IPS-NIHi11 (cell line): ENCODE data around the gene DUSP15.
A peak's percentile ranks its signal among the peaks of the same experiment; 100 is the strongest.
"Not testable (repeated sequence)": the region's sequence is repeated elsewhere in the genome, so short reads cannot be mapped to it uniquely, and the experiment has no call there.

Experiments used
- DNase-seq: peaks from one replicate; pipeline ENCODE4 v3.0.0; 2012; ENCODE audit warnings: mixed read lengths, low spot score

DUSP15 gene

GRCh38 chr20:31869942-31870725, at the start of gene DUSP15, which contains the start of gene TTLL9:
Gene DUSP15 (minus strand): TSS chr20:31870527. CDS start chr20:31870337, 190 bp downstream.
Gene TTLL9 (plus strand): TSS chr20:31870634. CDS start chr20:31871127, 493 bp downstream.
- peak; percentile 73 for DNase-seq

- DNase-seq = no peak
Measured at GRCh38 chr20:31919410-31920155, 49.3 kb upstream of the DUSP15 start.

GRCh38 chr20:31918466-31919105, 48.3 kb upstream of the DUSP15 start:
- no peak for DNase-seq

GRCh38 chr20:31917962-31918412, 47.7 kb upstream of the DUSP15 start:
- not testable (repeated sequence) for DNase-seq

- no peak for DNase-seq
Measured at GRCh38 chr20:31916708-31917107, 46.4 kb upstream of the DUSP15 start.

- DNase-seq = no peak
Measured at GRCh38 chr20:31915491-31916280, 45.4 kb upstream of the DUSP15 start.

GRCh38 chr20:31914170-31914569, 43.8 kb upstream of the DUSP15 start:
- no peak for DNase-seq

- no peak for DNase-seq
Measured at GRCh38 chr20:31913431-31914157, 43.3 kb upstream of the DUSP15 start.

- DNase-seq = no peak
Measured at GRCh38 chr20:31910071-31910803, 39.9 kb upstream of the DUSP15 start.

- DNase-seq = no peak
Measured at GRCh38 chr20:31909253-31910070, 39.1 kb upstream of the DUSP15 start.

- DNase-seq = no peak
Measured at GRCh38 chr20:31908424-31908823, 38.1 kb upstream of the DUSP15 start.

GRCh38 chr20:31908016-31908415, 37.7 kb upstream of the DUSP15 start:
- DNase-seq = no peak

GRCh38 chr20:31907046-31907445, 36.7 kb upstream of the DUSP15 start:
- no peak for DNase-seq

GRCh38 chr20:31906001-31906400, 35.7 kb upstream of the DUSP15 start:
- DNase-seq = no peak

- DNase-seq = no peak
Measured at GRCh38 chr20:31903627-31904386, 33.5 kb upstream of the DUSP15 start.

GRCh38 chr20:31901615-31902014, 31.3 kb upstream of the DUSP15 start:
- no peak for DNase-seq

- DNase-seq = no peak
Measured at GRCh38 chr20:31897541-31897940, 27.2 kb upstream of the DUSP15 start.

GRCh38 chr20:31896049-31896448, 25.7 kb upstream of the DUSP15 start:
- no peak for DNase-seq
